ENCODE measurements around the gene LZTS2.

DNA sequence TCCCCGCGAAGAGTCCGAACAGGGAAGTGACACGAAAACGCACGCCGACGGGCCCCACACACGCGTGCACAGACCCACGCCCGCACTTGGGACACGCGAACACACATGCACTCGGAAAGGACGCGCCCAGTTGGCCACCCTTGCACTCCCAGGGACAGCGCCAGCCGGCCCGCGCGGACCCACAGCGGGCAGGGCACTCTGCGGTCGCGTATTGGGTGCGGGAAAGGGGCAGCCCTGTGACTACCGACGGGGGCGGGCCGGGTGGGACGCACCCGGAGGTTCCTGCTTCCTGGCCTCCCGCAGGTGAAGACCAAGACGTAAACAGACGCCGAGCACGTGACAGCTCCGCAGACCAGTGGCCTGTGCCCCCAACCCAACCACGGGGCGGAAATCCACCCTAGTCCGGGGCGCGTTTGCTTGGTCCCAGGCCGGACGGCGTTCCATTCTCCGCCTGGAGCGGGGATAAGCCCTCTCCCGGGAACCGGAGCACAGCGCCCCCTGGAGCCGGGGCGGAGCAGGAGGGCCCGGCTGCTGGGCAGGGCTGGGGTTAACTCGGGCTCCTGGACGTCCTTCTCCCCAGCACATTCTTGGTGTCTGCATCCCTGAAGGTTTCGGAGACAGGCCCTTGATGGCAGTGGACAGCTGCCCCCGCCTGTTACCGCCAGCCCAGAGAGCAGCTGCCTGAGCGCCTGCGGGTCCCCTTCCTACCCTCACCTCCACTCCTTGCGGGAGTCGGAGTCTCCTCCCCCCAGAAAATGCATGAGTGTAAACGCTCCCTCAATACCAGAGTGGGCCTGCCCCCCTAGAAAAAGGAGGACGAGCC is 2.0 kb upstream of the LZTS2 start:
- TF ChIP-seq CEBPB (IDR thresholded peaks at IDR 0.05) = no peak
- TF ChIP-seq BHLHE40 (IDR thresholded peaks at IDR 0.05; ENCODE audit: low read depth, low read length) = no peak
- no peak for TF ChIP-seq NFE2L2 (conservative IDR thresholded peaks at IDR 0.05; ENCODE audit: low read length)
- TF ChIP-seq, protein P1, sequence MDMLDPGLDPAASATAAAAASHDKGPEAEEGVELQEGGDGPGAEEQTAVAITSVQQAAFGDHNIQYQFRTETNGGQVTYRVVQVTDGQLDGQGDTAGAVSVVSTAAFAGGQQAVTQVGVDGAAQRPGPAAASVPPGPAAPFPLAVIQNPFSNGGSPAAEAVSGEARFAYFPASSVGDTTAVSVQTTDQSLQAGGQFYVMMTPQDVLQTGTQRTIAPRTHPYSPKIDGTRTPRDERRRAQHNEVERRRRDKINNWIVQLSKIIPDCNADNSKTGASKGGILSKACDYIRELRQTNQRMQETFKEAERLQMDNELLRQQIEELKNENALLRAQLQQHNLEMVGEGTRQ (IDR thresholded peaks at IDR 0.05) = peak; percentile 64
- no peak for TF ChIP-seq EP300 (IDR thresholded peaks at IDR 0.05)
- TF ChIP-seq, protein P2, sequence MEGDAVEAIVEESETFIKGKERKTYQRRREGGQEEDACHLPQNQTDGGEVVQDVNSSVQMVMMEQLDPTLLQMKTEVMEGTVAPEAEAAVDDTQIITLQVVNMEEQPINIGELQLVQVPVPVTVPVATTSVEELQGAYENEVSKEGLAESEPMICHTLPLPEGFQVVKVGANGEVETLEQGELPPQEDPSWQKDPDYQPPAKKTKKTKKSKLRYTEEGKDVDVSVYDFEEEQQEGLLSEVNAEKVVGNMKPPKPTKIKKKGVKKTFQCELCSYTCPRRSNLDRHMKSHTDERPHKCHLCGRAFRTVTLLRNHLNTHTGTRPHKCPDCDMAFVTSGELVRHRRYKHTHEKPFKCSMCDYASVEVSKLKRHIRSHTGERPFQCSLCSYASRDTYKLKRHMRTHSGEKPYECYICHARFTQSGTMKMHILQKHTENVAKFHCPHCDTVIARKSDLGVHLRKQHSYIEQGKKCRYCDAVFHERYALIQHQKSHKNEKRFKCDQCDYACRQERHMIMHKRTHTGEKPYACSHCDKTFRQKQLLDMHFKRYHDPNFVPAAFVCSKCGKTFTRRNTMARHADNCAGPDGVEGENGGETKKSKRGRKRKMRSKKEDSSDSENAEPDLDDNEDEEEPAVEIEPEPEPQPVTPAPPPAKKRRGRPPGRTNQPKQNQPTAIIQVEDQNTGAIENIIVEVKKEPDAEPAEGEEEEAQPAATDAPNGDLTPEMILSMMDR (IDR thresholded peaks at IDR 0.05) = peak; percentile 94
- TF ChIP-seq, protein P3, sequence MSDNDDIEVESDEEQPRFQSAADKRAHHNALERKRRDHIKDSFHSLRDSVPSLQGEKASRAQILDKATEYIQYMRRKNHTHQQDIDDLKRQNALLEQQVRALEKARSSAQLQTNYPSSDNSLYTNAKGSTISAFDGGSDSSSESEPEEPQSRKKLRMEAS (IDR thresholded peaks at IDR 0.05) = peak; percentile 86
- TF ChIP-seq CBX8 (IDR thresholded peaks at IDR 0.05) = no peak

All from A549 (cell line).